ENCODE measurements around the gene ATP8B4. TPM values are rescaled to one million over a fixed set of nuclear protein-coding genes. Genes with fewer than 3 reads are reported as not detected.

The ATP8B4 gene
- total RNA-seq, 6 experiments from 2014 or later, result 0.31 to 1.6 (median 0.91) TPM

DNA sequence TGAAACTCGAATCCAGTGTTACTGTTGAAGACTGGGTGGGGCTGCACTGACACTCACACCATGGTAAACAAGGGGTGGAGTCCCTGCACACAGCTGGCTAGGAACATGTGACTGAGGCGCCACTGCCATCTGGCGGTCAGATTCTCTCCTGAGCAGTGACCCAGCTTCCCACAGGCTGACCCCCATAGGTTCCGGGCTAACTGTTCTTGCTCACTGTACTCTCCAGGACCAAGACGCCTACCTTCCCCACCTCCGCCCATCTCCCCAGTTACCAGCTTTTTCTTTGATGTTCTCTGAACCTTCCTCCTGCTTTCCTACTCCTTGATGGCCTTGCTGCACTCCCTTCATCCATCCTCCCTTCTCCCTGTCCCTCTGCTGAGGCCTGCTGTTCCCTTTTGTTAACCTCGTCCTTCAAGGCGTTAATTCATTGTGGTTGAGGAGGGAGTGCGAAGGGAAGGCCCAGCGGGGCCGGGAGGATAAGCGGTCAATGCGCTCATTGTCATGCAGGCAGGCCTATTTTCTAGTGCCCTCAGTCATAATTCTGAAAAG is 115.2 kb downstream of the ATP8B4 start:
- H3K27me3 Mint-ChIP-seq (ENCODE audit: insufficient read depth), result no peaks in the 10 kb centered on the region
- no peak overlapping the region for H3K4me3 Mint-ChIP-seq
- no peaks in the 10 kb centered on the region for H3K9me3 Mint-ChIP-seq
- peak; percentile 79 for DNase-seq
- H3K36me3 Mint-ChIP-seq (ENCODE audit: low read depth), result no peaks in the 10 kb centered on the region
- peaks cover 21% of the 10 kb centered on the region for H3K4me1 Mint-ChIP-seq (ENCODE audit: low read depth)
- TF ChIP-seq, protein P1, sequence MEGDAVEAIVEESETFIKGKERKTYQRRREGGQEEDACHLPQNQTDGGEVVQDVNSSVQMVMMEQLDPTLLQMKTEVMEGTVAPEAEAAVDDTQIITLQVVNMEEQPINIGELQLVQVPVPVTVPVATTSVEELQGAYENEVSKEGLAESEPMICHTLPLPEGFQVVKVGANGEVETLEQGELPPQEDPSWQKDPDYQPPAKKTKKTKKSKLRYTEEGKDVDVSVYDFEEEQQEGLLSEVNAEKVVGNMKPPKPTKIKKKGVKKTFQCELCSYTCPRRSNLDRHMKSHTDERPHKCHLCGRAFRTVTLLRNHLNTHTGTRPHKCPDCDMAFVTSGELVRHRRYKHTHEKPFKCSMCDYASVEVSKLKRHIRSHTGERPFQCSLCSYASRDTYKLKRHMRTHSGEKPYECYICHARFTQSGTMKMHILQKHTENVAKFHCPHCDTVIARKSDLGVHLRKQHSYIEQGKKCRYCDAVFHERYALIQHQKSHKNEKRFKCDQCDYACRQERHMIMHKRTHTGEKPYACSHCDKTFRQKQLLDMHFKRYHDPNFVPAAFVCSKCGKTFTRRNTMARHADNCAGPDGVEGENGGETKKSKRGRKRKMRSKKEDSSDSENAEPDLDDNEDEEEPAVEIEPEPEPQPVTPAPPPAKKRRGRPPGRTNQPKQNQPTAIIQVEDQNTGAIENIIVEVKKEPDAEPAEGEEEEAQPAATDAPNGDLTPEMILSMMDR (IDR thresholded peaks at IDR 0.05), result peak; percentile 93
- peak overlapping the region; percentile 64 for H3K27ac Mint-ChIP-seq

DNA sequence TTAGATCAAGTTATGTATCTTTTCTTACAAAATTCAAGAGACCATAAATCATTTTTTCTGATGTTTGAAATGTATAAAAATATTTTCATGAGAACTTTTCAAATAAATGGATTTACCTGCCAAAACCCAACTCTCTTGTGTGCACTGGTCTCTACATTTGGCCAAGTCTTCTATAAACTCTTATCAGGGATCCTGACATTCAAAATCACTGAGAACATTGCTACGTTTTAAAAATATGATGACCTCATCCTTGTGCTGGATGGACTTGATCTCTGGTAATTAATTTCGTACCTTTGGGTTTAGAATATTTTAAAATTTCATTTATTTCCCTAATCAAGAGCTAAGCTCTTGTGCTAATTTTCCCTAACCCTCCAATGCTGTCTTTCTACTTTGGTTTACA is 127.4 kb downstream of the ATP8B4 start:
- DNase-seq, result no peak
- Mint-ChIP-seq H3K4me3 (no peak overlapping the region), H3K4me1 (ENCODE audit: low read depth) (peaks cover 27% of the 10 kb centered on the region)

DNA sequence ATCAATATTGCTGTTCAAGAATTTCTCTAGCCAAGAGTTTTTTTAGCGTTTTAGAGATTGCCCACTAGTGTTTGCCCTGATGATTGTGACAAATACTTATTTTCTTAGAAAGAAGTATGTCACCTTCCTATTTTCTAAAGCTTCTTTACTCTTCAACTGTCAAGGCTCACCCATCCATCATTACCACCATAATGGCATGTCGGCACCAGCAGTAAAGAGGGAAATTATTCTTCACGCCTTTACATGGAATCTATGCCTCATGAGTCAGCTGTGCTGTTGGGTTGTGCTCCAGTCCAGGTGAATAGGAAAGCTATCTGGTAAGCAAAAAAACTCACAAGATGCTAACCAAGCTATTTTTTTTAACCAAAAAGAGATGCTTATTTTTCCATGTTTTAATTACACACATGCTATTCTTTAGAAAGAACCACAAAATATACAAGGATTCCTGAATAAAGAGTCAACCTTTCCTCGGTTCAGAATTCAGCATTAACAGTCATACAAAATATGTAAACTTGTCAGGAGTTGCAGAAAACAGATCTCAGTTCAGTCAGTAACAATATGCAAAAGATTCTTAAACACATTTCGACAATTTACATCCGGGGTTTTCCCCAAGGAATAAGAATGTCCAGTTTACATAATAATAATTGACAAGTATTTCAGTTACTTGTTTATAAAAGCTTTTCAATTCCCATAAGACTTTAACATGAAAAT is 128.0 kb downstream of the ATP8B4 start:
- H3K27ac Mint-ChIP-seq, result no peak overlapping the region
- H3K27me3 Mint-ChIP-seq (ENCODE audit: insufficient read depth), result no peaks in the 10 kb centered on the region
- no peaks in the 10 kb centered on the region for H3K36me3 Mint-ChIP-seq (ENCODE audit: low read depth)
- TF ChIP-seq, protein P1 (IDR thresholded peaks at IDR 0.05), result no peak
- peaks cover 27% of the 10 kb centered on the region for H3K4me1 Mint-ChIP-seq (ENCODE audit: low read depth)
- peak; percentile 45 for DNase-seq
- H3K4me3 Mint-ChIP-seq, result no peak overlapping the region
- no peaks in the 10 kb centered on the region for H3K9me3 Mint-ChIP-seq

More for the DNA sequence above, 127.4 kb downstream of the ATP8B4 start:
- TF ChIP-seq, protein P1 (IDR thresholded peaks at IDR 0.05), result no peak
- Mint-ChIP-seq H3K27ac (no peak overlapping the region), H3K9me3 (no peaks in the 10 kb centered on the region), H3K36me3 (ENCODE audit: low read depth) (no peaks in the 10 kb centered on the region), H3K27me3 (ENCODE audit: insufficient read depth) (no peaks in the 10 kb centered on the region)

DNA sequence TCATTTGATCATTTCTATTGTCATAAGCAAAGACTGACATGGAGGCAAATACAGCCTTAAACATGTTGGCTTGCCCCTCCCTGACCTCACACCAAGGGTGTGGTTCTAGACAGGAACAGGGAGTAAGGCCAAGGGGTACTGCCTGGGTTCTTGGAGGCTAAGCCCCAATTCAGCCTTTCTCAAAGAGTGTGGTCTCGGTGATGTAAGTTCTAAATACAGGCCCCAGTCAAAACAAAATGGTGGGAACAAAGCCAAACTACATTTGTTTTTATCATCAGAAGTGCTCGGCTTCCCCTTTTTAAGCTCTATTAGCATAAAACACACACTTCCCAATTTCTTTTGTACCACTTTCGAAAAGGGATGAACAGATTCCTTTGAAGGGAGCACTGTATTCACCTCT is 129.5 kb downstream of the ATP8B4 start:
- no peak for DNase-seq
- TF ChIP-seq, protein P1 (IDR thresholded peaks at IDR 0.05), result no peak
- H3K27me3 Mint-ChIP-seq (ENCODE audit: insufficient read depth), result no peaks in the 10 kb centered on the region
- H3K4me1 Mint-ChIP-seq (ENCODE audit: low read depth), result peaks cover 30% of the 10 kb centered on the region
- H3K27ac Mint-ChIP-seq, result no peak overlapping the region
- H3K36me3 Mint-ChIP-seq (ENCODE audit: low read depth), result no peaks in the 10 kb centered on the region
- no peak overlapping the region for H3K4me3 Mint-ChIP-seq
- H3K9me3 Mint-ChIP-seq, result no peaks in the 10 kb centered on the region

DNA sequence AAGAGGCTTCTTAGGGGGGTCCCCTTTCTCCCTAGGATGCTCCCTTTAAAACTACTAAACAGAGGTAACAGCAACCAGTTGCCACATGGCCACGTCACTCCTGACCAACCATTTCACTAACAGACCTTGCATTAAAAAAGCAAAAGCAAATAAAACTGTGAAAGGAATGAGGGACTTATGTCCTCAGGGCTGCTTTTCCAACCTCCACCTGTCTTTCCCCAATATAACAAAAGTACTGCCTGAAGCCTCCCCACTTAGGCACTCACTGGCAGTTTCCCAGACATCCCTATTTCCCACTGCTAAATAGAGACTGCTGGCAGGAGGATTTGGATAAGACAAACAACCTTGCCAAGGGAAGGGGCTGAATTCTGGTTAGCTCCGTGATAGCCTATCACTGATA is 130.3 kb downstream of the ATP8B4 start:
- Mint-ChIP-seq H3K9me3 (no peaks in the 10 kb centered on the region), H3K27me3 (ENCODE audit: insufficient read depth) (no peaks in the 10 kb centered on the region), H3K4me3 (no peak overlapping the region), H3K4me1 (ENCODE audit: low read depth) (peaks cover 37% of the 10 kb centered on the region), H3K36me3 (ENCODE audit: low read depth) (no peaks in the 10 kb centered on the region), H3K27ac (no peak overlapping the region)
- TF ChIP-seq, protein P1 (IDR thresholded peaks at IDR 0.05), result no peak
- DNase-seq, result no peak

Data from HFFc6 (cell line).